Smooth muscle cell (in vitro differentiated cells): ENCODE data around the gene DGLUCY. TPM values are rescaled to one million over a fixed set of nuclear protein-coding genes. Genes with fewer than 3 reads are reported as not detected.

Source experiments
- DNase-seq: peaks from one replicate; lab custom pipeline; 2025; ENCODE audit not compliant: unreplicated experiment; lab: John Stamatoyannopoulos, UW
- H2AFZ ChIP-seq: fragments of 200-600 bp; sonication (generic); 2 replicates; pipeline ENCODE4 v1.6.0; 2016; ENCODE audit warnings: antibody characterized with exemption, low read depth, mild to moderate bottlenecking
- H3F3A ChIP-seq: fragments of 200-600 bp; sonication (generic); 2 replicates; pipeline ENCODE4 v1.6.0; 2017; ENCODE audit warnings: antibody characterized with exemption, low read depth
- H3K27ac ChIP-seq: fragments of 200-600 bp; sonication (generic); 2 replicates; pipeline ENCODE4 v1.5.1; 2016; ENCODE audit warnings: low read depth, mild to moderate bottlenecking
- H3K27me3 ChIP-seq: fragments of 200-600 bp; sonication (generic); 2 replicates; pipeline ENCODE4 v1.6.1; 2016; ENCODE audit warnings: low read depth, mild to moderate bottlenecking
- H3K36me3 ChIP-seq: fragments of 200-600 bp; sonication (generic); 2 replicates; pipeline ENCODE4 v1.5.1; 2016; ENCODE audit warnings: low read depth
- H3K4me1 ChIP-seq: fragments of 200-600 bp; sonication (generic); 2 replicates; pipeline ENCODE4 v1.5.1; 2016; ENCODE audit warnings: low read depth
- H3K4me2 ChIP-seq: fragments of 200-600 bp; sonication (generic); 2 replicates; pipeline ENCODE4 v1.6.0; 2016; ENCODE audit warnings: mild to moderate bottlenecking
- H3K4me3 ChIP-seq: fragments of 200-600 bp; sonication (generic); 2 replicates; pipeline ENCODE4 v1.5.1; 2016; ENCODE audit warnings: mild to moderate bottlenecking
- H3K79me2 ChIP-seq: fragments of 200-600 bp; sonication (generic); 2 replicates; pipeline ENCODE4 v1.6.0; 2016; ENCODE audit warnings: low read depth, mild to moderate bottlenecking
- H3K9ac ChIP-seq: fragments of 200-600 bp; sonication (generic); 2 replicates; pipeline ENCODE4 v1.6.0; 2016; ENCODE audit warnings: low read depth
- H3K9me3 ChIP-seq: fragments of 200-600 bp; sonication (generic); replicated peaks from 2 replicates; pipeline ENCODE4 v1.5.1; 2016; ENCODE audit warnings: low read depth
- H4K20me1 ChIP-seq: fragments of 200-600 bp; sonication (generic); 2 replicates; pipeline ENCODE4 v1.6.0; 2016; ENCODE audit warnings: low read depth
- WGBS: methylation state at CpG from one replicate; pipeline ENCODE4 v1.1.7; 2016; ENCODE audit warnings: low lambda C conversion rate; 5-methylcytosine and 5-hydroxymethylcytosine counted together
- polyA plus RNA-seq: library from polyadenylated mRNA; unstranded; fragments of >200 nt; fragmentation: Nextera tagmentation; extraction: Ambion mirVana; gene quantifications from 2 replicates; pipeline ENCODE4 v1.2.1, GENCODE V29; 2016
- total RNA-seq: library from RNA; depleted of rRNA; stranded (reverse); fragments of >200 nt; gene quantifications from 2 replicates; pipeline ENCODE4 v1.2.3, GENCODE V29; 2014
- TF ChIP-seq, protein P1 (sequence below): fragments of 200-600 bp; sonication (generic); IDR thresholded peaks from 2 replicates; pipeline ENCODE4 v1.5.1; 2017; ENCODE audit warnings: borderline replicate concordance, mild to moderate bottlenecking, antibody characterized with exemption; ENCODE audit not compliant: insufficient read depth, poor library complexity, severe bottlenecking

DGLUCY gene
- total and polyA plus RNA-seq, 2 experiments from 2014 or later = 9.7 to 11.3 TPM

DNA sequence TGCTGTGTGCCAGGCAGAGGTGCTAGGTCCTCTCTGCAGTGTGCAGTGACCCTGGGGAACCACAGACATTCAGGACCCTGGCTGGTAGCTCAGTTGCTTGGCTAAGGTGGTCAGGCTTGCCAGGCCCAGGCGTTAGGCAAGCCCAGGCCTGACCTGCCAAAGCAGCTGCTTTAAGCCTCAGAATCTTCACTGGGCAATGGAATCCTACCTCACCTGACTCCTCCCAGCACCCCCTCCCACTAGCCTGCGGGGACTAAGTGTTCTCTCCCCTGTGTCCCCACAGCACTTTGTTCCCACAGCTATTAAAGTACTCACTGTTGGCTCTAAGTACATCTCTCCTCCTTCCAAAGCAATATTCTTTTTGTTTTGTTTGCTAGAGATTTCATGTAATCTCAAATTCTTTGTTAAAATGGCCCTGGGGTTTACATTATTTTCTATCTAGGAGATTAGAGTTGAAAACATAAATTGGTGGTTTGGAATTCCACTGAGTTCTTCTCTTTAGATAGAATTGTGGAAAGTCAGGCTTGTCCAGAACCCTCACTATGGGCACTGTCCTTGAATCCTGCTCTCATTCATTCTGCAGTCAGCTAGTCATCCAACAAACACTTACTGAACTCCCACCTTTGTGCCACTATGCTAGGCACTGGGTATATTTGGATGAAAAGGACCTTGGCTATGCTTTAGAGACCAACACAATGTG lies 44.4 kb downstream of the DGLUCY start:
- H3F3A ChIP-seq = peaks cover 4% of the 10 kb centered on the region
- no peaks in the 10 kb centered on the region for H4K20me1 ChIP-seq
- WGBS = 72% methylated on average over 2 of the region's 2 CpGs
- H3K9ac ChIP-seq = no peak overlapping the region
- H3K4me3 ChIP-seq = no peak overlapping the region
- no peaks in the 10 kb centered on the region for H3K79me2 ChIP-seq
- H3K4me1 ChIP-seq = no peaks in the 10 kb centered on the region
- DNase-seq = no peak
- TF ChIP-seq, protein P1, sequence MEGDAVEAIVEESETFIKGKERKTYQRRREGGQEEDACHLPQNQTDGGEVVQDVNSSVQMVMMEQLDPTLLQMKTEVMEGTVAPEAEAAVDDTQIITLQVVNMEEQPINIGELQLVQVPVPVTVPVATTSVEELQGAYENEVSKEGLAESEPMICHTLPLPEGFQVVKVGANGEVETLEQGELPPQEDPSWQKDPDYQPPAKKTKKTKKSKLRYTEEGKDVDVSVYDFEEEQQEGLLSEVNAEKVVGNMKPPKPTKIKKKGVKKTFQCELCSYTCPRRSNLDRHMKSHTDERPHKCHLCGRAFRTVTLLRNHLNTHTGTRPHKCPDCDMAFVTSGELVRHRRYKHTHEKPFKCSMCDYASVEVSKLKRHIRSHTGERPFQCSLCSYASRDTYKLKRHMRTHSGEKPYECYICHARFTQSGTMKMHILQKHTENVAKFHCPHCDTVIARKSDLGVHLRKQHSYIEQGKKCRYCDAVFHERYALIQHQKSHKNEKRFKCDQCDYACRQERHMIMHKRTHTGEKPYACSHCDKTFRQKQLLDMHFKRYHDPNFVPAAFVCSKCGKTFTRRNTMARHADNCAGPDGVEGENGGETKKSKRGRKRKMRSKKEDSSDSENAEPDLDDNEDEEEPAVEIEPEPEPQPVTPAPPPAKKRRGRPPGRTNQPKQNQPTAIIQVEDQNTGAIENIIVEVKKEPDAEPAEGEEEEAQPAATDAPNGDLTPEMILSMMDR = no peak
- no peak overlapping the region for H3K4me2 ChIP-seq
- H3K36me3 ChIP-seq = no peaks in the 10 kb centered on the region
- H3K27ac ChIP-seq = no peak overlapping the region
- peaks cover 18% of the 10 kb centered on the region for H3K27me3 ChIP-seq
- H3K9me3 ChIP-seq = no peaks in the 10 kb centered on the region
- H2AFZ ChIP-seq = no peak overlapping the region

DNA sequence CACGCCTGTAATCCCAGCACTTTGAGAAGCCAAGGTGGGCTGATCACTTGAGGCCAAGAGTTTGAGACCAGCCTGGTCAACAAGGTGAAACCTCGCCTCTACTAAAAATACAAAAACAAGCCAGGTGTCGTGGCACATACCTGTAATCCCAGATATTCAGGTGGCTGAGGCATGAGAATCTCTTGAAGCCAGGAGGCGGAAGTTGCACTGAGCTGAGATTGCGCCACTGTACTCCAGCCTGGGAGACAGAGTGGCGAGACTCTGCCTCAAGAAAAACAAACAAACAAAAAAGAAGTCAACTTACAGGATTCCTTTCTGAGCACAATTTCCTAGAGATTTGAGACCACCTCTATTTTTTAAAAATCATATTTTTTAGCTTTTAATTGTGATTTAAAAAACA lies 45.3 kb downstream of the DGLUCY start:
- Histone ChIP-seq H3K27me3 (peaks cover 18% of the 10 kb centered on the region), H3K4me2 (no peak overlapping the region), H3F3A (peaks cover 4% of the 10 kb centered on the region), H4K20me1 (no peaks in the 10 kb centered on the region), H3K79me2 (no peaks in the 10 kb centered on the region), H3K4me3 (no peak overlapping the region), H3K4me1 (no peaks in the 10 kb centered on the region), H3K9ac (no peak overlapping the region), H2AFZ (no peak overlapping the region), H3K9me3 (no peaks in the 10 kb centered on the region), H3K27ac (no peak overlapping the region), H3K36me3 (no peaks in the 10 kb centered on the region)
- no peak for DNase-seq
- TF ChIP-seq, protein P1 = no peak
- 93% methylated on average over 6 of the region's 6 CpGs for WGBS

- TF ChIP-seq, protein P1 = no peak
- Histone ChIP-seq H4K20me1 (no peaks in the 10 kb centered on the region), H2AFZ (no peak overlapping the region), H3K36me3 (no peaks in the 10 kb centered on the region), H3F3A (peaks cover 4% of the 10 kb centered on the region), H3K79me2 (no peaks in the 10 kb centered on the region), H3K4me2 (no peak overlapping the region), H3K4me3 (no peak overlapping the region), H3K27ac (no peak overlapping the region), H3K27me3 (peaks cover 18% of the 10 kb centered on the region), H3K9me3 (no peaks in the 10 kb centered on the region), H3K9ac (no peak overlapping the region), H3K4me1 (no peaks in the 10 kb centered on the region)
- WGBS = 90% methylated on average over 6 of the region's 6 CpGs
- no peak for DNase-seq
These were observed 46.0 kb downstream of the DGLUCY start for GRCh38 chr14:91159906-91160305.

DNA sequence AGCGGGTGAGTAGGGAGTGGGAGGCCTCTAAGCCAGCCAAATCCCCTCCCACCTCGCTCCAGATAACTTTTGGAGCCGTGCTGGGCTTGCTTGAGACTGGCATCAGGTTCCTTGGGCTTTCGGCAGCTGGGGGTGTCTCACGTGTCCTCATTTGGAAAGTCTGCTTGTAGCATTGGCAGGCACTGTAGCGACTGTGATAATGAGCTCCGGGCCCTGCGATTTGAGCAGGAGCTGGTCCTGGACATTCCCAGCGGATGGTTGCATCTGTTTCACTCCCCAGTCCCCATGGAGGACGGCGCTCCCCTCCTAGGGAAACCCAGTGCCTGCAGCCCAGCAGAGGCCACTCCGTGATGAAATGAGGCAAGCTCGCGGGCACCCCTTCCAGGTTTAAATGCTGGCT lies 49.4 kb downstream of the DGLUCY start:
- WGBS = 83% methylated on average over 14 of the region's 14 CpGs

More for the DNA sequence above, 49.4 kb downstream of the DGLUCY start:
- DNase-seq = no peak
- Histone ChIP-seq H3K36me3 (no peaks in the 10 kb centered on the region), H3K27me3 (peaks cover 3% of the 10 kb centered on the region), H3F3A (no peaks in the 10 kb centered on the region), H2AFZ (no peak overlapping the region), H3K9ac (no peak overlapping the region), H3K27ac (no peak overlapping the region), H4K20me1 (no peaks in the 10 kb centered on the region), H3K9me3 (no peaks in the 10 kb centered on the region), H3K79me2 (no peaks in the 10 kb centered on the region), H3K4me3 (no peak overlapping the region), H3K4me2 (no peak overlapping the region), H3K4me1 (no peaks in the 10 kb centered on the region)
- TF ChIP-seq, protein P1 = no peak
